Choroid plexus epithelial cell (primary cell): Measurements from ENCODE around the gene CACNB4.

Experiments
- DNase-seq: peaks from one replicate; pipeline ENCODE4 v3.0.0-alpha.2; 2010; ENCODE audit warnings: low read depth
- H3K4me3 ChIP-seq: 2 replicates; pipeline ENCODE4 v1.5.1; 2011; ENCODE audit warnings: low read depth, mild to moderate bottlenecking, control low read depth, low read length, moderate library complexity
- TF ChIP-seq, protein P1 (sequence below): conservative IDR thresholded peaks from 2 replicates; pipeline ENCODE4 v1.5.1; 2011; ENCODE audit warnings: low read depth, mild to moderate bottlenecking, control low read depth, inconsistent platforms, low read length, moderate library complexity

The CACNB4 gene

GRCh38 chr2:151905963-151906632 is 192.7 kb downstream of the CACNB4 start:
- TF ChIP-seq, protein P1, sequence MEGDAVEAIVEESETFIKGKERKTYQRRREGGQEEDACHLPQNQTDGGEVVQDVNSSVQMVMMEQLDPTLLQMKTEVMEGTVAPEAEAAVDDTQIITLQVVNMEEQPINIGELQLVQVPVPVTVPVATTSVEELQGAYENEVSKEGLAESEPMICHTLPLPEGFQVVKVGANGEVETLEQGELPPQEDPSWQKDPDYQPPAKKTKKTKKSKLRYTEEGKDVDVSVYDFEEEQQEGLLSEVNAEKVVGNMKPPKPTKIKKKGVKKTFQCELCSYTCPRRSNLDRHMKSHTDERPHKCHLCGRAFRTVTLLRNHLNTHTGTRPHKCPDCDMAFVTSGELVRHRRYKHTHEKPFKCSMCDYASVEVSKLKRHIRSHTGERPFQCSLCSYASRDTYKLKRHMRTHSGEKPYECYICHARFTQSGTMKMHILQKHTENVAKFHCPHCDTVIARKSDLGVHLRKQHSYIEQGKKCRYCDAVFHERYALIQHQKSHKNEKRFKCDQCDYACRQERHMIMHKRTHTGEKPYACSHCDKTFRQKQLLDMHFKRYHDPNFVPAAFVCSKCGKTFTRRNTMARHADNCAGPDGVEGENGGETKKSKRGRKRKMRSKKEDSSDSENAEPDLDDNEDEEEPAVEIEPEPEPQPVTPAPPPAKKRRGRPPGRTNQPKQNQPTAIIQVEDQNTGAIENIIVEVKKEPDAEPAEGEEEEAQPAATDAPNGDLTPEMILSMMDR: no peak
- DNase-seq: peak; percentile 24

GRCh38 chr2:151904807-151905206 is 194.0 kb downstream of the CACNB4 start:
- no peak overlapping the region for H3K4me3 ChIP-seq
- DNase-seq: no peak
- TF ChIP-seq, protein P1: no peak

More at GRCh38 chr2:151905963-151906632, 192.7 kb downstream of the CACNB4 start:
- no peak overlapping the region for H3K4me3 ChIP-seq

GRCh38 chr2:151904021-151904420 is 194.8 kb downstream of the CACNB4 start:
- H3K4me3 ChIP-seq: no peak overlapping the region
- no peak for DNase-seq
- TF ChIP-seq, protein P1: no peak

DNA sequence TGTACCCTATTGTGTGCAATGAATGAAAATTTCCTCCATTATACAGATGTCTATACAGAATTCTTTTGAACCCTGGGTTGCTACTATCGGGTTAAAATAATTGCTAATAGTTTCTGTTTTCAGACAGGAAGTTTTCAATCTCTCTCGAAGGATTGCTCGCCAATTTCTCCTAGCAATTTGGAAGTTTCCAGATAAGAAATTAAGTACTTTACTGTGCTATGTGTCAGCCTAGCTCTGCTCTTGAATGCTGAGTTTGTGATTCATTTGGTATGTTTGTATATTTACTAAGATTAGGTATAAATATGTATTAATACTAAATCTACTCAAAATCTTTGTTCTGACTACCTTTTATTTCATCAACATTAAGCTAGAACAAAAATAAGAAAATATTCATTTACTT is 196.0 kb downstream of the CACNB4 start:
- TF ChIP-seq, protein P1: no peak
- no peak for DNase-seq
- H3K4me3 ChIP-seq: no peak overlapping the region

- H3K4me3 ChIP-seq: no peak overlapping the region
- TF ChIP-seq, protein P1: no peak
- no peak for DNase-seq
These were observed 198.5 kb downstream of the CACNB4 start for GRCh38 chr2:151900331-151900730.

DNA sequence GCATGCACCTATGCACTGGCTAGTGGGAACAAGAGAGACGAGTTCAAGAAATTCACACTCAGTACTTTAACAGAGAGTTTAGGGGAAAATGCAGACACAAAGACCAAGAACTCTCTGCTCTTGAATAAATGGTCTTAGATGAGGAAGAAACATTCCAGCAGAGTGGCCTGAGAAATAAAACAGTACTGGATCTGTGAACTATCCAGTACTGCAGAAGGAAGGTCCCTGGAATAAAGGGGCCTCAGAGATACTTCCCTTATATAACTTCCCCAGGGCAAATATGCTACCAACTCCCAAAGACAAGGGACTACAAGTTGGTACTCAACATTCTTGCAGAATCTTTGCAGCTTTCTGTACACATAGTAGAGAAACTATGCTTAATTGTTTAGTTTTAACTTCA is 199.7 kb downstream of the CACNB4 start:
- TF ChIP-seq, protein P1: no peak
- no peak overlapping the region for H3K4me3 ChIP-seq
- DNase-seq: no peak

DNA sequence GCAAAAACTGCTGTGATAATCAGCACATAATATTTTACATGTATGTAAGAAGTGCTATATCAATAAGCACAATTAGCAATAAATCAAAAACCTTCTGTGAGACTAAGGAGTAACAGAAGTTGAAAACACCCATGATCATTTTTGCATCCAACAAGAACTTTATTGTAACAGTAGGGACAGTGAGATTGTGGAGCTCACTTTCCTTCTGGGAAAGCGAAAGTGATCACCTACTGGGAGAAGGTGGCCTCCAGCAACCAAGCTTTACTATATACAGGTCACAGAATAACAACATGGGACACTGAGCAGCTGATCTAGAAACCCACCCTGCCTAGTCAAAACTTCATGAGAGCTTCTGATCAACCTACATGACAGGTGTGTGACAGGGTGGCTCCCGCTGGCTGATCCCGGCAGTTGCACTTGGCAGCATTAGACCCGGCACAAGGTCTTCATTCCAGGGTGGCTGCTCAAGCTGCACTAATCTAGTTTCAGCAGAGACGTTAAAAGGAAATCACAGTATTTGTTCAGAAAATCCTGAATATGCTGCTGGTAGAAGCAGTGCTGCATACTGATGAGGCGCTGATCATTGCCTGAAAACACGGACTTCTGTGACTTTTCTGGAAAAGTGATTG is 207.2 kb downstream of the CACNB4 start:
- TF ChIP-seq, protein P1: no peak
- H3K4me3 ChIP-seq: no peak overlapping the region
- DNase-seq: no peak
